Ectodermal cell (in vitro differentiated cells): ENCODE data around the gene TDP1.

Experiments
- H3K27ac ChIP-seq: 2 replicates; pipeline ENCODE4 v1.7.0; 2013; ENCODE audit warnings: mild to moderate bottlenecking, low read depth, low read length; ENCODE audit not compliant: insufficient read depth, poor library complexity, severe bottlenecking
- H3K27me3 ChIP-seq: 2 replicates; pipeline ENCODE4 v1.7.0; 2013; ENCODE audit warnings: mild to moderate bottlenecking, low read length; ENCODE audit not compliant: insufficient read depth, control insufficient read depth, poor library complexity, severe bottlenecking
- H3K36me3 ChIP-seq: one replicate; pipeline ENCODE4 v1.7.0; 2013; ENCODE audit warnings: low read length; ENCODE audit not compliant: control insufficient read depth, insufficient read depth
- H3K4me1 ChIP-seq: one replicate; pipeline ENCODE4 v1.7.0; 2013; ENCODE audit warnings: low read length; ENCODE audit not compliant: control insufficient read depth, insufficient read depth
- H3K4me3 ChIP-seq: 2 replicates; pipeline ENCODE4 v1.7.0; 2013; ENCODE audit warnings: low read depth, low read length, control low read depth; ENCODE audit not compliant: insufficient read depth
- H3K9me3 ChIP-seq: 2 replicates; pipeline ENCODE4 v1.7.0; 2013; ENCODE audit warnings: mild to moderate bottlenecking, low read length, moderate library complexity; ENCODE audit not compliant: control insufficient read depth
- WGBS, 2 experiments: methylation state at CpG; one replicate each; pipeline ENCODE4 v1.1.7; 2013; ENCODE audit warnings: missing lambda C conversion rate in 2 of 2; 5-methylcytosine and 5-hydroxymethylcytosine counted together

The TDP1 gene

GRCh38 chr14:90042496-90043252 is 86.9 kb downstream of the TDP1 start:
- WGBS, 2 experiments, result 96 to 97% methylated on average over 8 to 9 of the region's 9 CpGs
- H3K36me3 ChIP-seq, result peaks cover 6% of the 10 kb centered on the region
- H3K27me3 ChIP-seq, result no peaks in the 10 kb centered on the region

GRCh38 chr14:90045616-90046015 is 89.9 kb downstream of the TDP1 start:
- no peak overlapping the region for H3K4me3 ChIP-seq
- no peaks in the 10 kb centered on the region for H3K9me3 ChIP-seq
- no peak overlapping the region for H3K27ac ChIP-seq
- no peaks in the 10 kb centered on the region for H3K27me3 ChIP-seq
- peaks cover 8% of the 10 kb centered on the region for H3K4me1 ChIP-seq
- H3K36me3 ChIP-seq, result no peaks in the 10 kb centered on the region
- WGBS, 2 experiments, result 94 to 100% methylated on average over 2 of the region's 2 CpGs

More at GRCh38 chr14:90042496-90043252, 86.9 kb downstream of the TDP1 start:
- H3K4me1 ChIP-seq, result peaks cover 8% of the 10 kb centered on the region
- H3K4me3 ChIP-seq, result no peak overlapping the region
- no peak overlapping the region for H3K27ac ChIP-seq
- H3K9me3 ChIP-seq, result no peaks in the 10 kb centered on the region

- H3K9me3 ChIP-seq, result no peaks in the 10 kb centered on the region
- H3K4me3 ChIP-seq, result no peak overlapping the region
- no peak overlapping the region for H3K27ac ChIP-seq
- H3K4me1 ChIP-seq, result no peaks in the 10 kb centered on the region
- H3K27me3 ChIP-seq, result no peaks in the 10 kb centered on the region
- no peaks in the 10 kb centered on the region for H3K36me3 ChIP-seq
- WGBS, 2 experiments, result 65 to 81% methylated on average over 2 of the region's 3 CpGs
Measured at GRCh38 chr14:90049390-90049789, 93.7 kb downstream of the TDP1 start.

GRCh38 chr14:90050271-90050670 is 94.5 kb downstream of the TDP1 start:
- Histone ChIP-seq H3K4me3 (no peak overlapping the region), H3K36me3 (no peaks in the 10 kb centered on the region), H3K9me3 (no peaks in the 10 kb centered on the region), H3K27ac (no peak overlapping the region), H3K4me1 (no peaks in the 10 kb centered on the region), H3K27me3 (no peaks in the 10 kb centered on the region)
- WGBS, 2 experiments, result 95 to 96% methylated on average over 4 of the region's 4 CpGs

- no peaks in the 10 kb centered on the region for H3K9me3 ChIP-seq
- H3K4me1 ChIP-seq, result no peaks in the 10 kb centered on the region
- H3K36me3 ChIP-seq, result no peaks in the 10 kb centered on the region
- peaks cover 8% of the 10 kb centered on the region for H3K27me3 ChIP-seq
- no peak overlapping the region for H3K27ac ChIP-seq
- H3K4me3 ChIP-seq, result no peak overlapping the region
- WGBS, 2 experiments, result 85 to 88% methylated on average over 2 of the region's 2 CpGs
Measured at GRCh38 chr14:90053044-90053443, 97.3 kb downstream of the TDP1 start.

GRCh38 chr14:90054803-90055202 is 99.1 kb downstream of the TDP1 start:
- H3K9me3 ChIP-seq, result no peaks in the 10 kb centered on the region
- 97 to 100% methylated on average over 1 of the region's 1 CpG for WGBS, 2 experiments
- peaks cover 25% of the 10 kb centered on the region for H3K27me3 ChIP-seq
- no peak overlapping the region for H3K27ac ChIP-seq
- no peak overlapping the region for H3K4me3 ChIP-seq
- H3K36me3 ChIP-seq, result no peaks in the 10 kb centered on the region
- no peaks in the 10 kb centered on the region for H3K4me1 ChIP-seq

- no peaks in the 10 kb centered on the region for H3K4me1 ChIP-seq
- H3K36me3 ChIP-seq, result no peaks in the 10 kb centered on the region
- H3K27ac ChIP-seq, result no peak overlapping the region
- H3K27me3 ChIP-seq, result peaks cover 45% of the 10 kb centered on the region
- no peak overlapping the region for H3K4me3 ChIP-seq
- H3K9me3 ChIP-seq, result no peaks in the 10 kb centered on the region
- WGBS, 2 experiments, result 48 to 49% methylated on average over 8 of the region's 8 CpGs
Measured at GRCh38 chr14:90056826-90057225, 101.1 kb downstream of the TDP1 start.

- Histone ChIP-seq H3K9me3 (no peaks in the 10 kb centered on the region), H3K4me3 (no peak overlapping the region), H3K4me1 (no peaks in the 10 kb centered on the region), H3K36me3 (no peaks in the 10 kb centered on the region), H3K27ac (no peak overlapping the region), H3K27me3 (peaks cover 67% of the 10 kb centered on the region)
- 94 to 100% methylated on average over 4 to 6 of the region's 7 CpGs for WGBS, 2 experiments
Measured at GRCh38 chr14:90058876-90059458, 103.2 kb downstream of the TDP1 start.

GRCh38 chr14:90060312-90060964 is 104.7 kb downstream of the TDP1 start:
- Histone ChIP-seq H3K27ac (no peak overlapping the region), H3K4me1 (no peaks in the 10 kb centered on the region), H3K36me3 (no peaks in the 10 kb centered on the region), H3K9me3 (no peaks in the 10 kb centered on the region), H3K27me3 (peaks cover 82% of the 10 kb centered on the region), H3K4me3 (peak overlapping the region; percentile 33)
- 0 to 1% methylated on average over 80 of the region's 80 CpGs for WGBS, 2 experiments

- no peak overlapping the region for H3K27ac ChIP-seq
- H3K9me3 ChIP-seq, result no peaks in the 10 kb centered on the region
- peak overlapping the region; percentile 33 for H3K4me3 ChIP-seq
- H3K4me1 ChIP-seq, result no peaks in the 10 kb centered on the region
- H3K27me3 ChIP-seq, result peaks cover 85% of the 10 kb centered on the region
- 1% methylated on average over 60 of the region's 60 CpGs for WGBS, 2 experiments
- H3K36me3 ChIP-seq, result no peaks in the 10 kb centered on the region
Measured at GRCh38 chr14:90060965-90061684, 105.4 kb downstream of the TDP1 start.
